HS-27A (cell line): ENCODE data around the gene NOTCH1.

Source experiments
- DNase-seq: peaks from one replicate; pipeline ENCODE4 v3.0.0-alpha.2; 2012; ENCODE audit warnings: low read depth, missing footprints

The NOTCH1 gene

GRCh38 chr9:136516191-136516654, 29.6 kb downstream of the NOTCH1 start:
- no peak for DNase-seq

GRCh38 chr9:136515276-136515675, 30.6 kb downstream of the NOTCH1 start:
- no peak for DNase-seq

GRCh38 chr9:136514022-136514714, 31.7 kb downstream of the NOTCH1 start:
- DNase-seq: no peak

- no peak for DNase-seq
These were observed 32.7 kb downstream of the NOTCH1 start for GRCh38 chr9:136513191-136513590.

GRCh38 chr9:136512651-136513071, 33.2 kb downstream of the NOTCH1 start:
- DNase-seq: no peak

- DNase-seq: no peak
These were observed 33.9 kb downstream of the NOTCH1 start for GRCh38 chr9:136511670-136512592.

- DNase-seq: no peak
These were observed 34.6 kb downstream of the NOTCH1 start for GRCh38 chr9:136511144-136511669.

GRCh38 chr9:136510561-136510960, 35.3 kb downstream of the NOTCH1 start:
- no peak for DNase-seq

- no peak for DNase-seq
These were observed 36.3 kb downstream of the NOTCH1 start for GRCh38 chr9:136509549-136509948.

GRCh38 chr9:136508729-136509500, 36.9 kb downstream of the NOTCH1 start:
- DNase-seq: no peak

GRCh38 chr9:136507992-136508375, 37.9 kb downstream of the NOTCH1 start:
- no peak for DNase-seq

- no peak for DNase-seq
These were observed 38.4 kb downstream of the NOTCH1 start for GRCh38 chr9:136507221-136507991.

GRCh38 chr9:136506425-136506824, 39.4 kb downstream of the NOTCH1 start:
- DNase-seq: no peak

- no peak for DNase-seq
These were observed 40.1 kb downstream of the NOTCH1 start for GRCh38 chr9:136505406-136506403.

GRCh38 chr9:136504512-136505348, 41.1 kb downstream of the NOTCH1 start:
- no peak for DNase-seq

GRCh38 chr9:136502940-136503550, 42.8 kb downstream of the NOTCH1 start:
- no peak for DNase-seq

- no peak for DNase-seq
These were observed 43.7 kb downstream of the NOTCH1 start for GRCh38 chr9:136502196-136502595.

- DNase-seq: no peak
These were observed 44.2 kb downstream of the NOTCH1 start for GRCh38 chr9:136501686-136502085.
